Fibroblast of the aortic adventitia (primary cell): ENCODE data around the gene RRP12. TPM values are rescaled to one million over a fixed set of nuclear protein-coding genes. Genes with fewer than 3 reads are reported as not detected.
"Not testable (repeated sequence)": the region's sequence is repeated elsewhere in the genome, so short reads cannot be mapped to it uniquely, and the experiment has no call there.

Experiments
- DNase-seq: peaks from one replicate; pipeline ENCODE4 v3.0.0-alpha.2; 2010; ENCODE audit warnings: low read depth
- H3K4me3 ChIP-seq: 2 replicates; pipeline ENCODE4 v1.5.1; 2011; ENCODE audit warnings: low read depth, mild to moderate bottlenecking, control low read depth, low read length, moderate library complexity
- CTCF ChIP-seq: IDR thresholded peaks from 2 replicates; pipeline ENCODE4 v1.5.1; 2011; ENCODE audit warnings: mild to moderate bottlenecking, low read length, control low read depth, inconsistent platforms; ENCODE audit not compliant: insufficient read depth
- total RNA-seq: library from RNA; depleted of rRNA; stranded (reverse); fragments of >200 nt; gene quantifications from 2 replicates; pipeline ENCODE4 v1.2.3, GENCODE V29; 2012; ENCODE audit warnings: low replicate concordance

Gene RRP12
- total RNA-seq, 1 donor: 15.9 TPM

- no peak overlapping the region for H3K4me3 ChIP-seq
- no peak for DNase-seq
- TF ChIP-seq CTCF: no peak
Measured at GRCh38 chr10:97407952-97408248, 6.8 kb upstream of the RRP12 start.

DNA sequence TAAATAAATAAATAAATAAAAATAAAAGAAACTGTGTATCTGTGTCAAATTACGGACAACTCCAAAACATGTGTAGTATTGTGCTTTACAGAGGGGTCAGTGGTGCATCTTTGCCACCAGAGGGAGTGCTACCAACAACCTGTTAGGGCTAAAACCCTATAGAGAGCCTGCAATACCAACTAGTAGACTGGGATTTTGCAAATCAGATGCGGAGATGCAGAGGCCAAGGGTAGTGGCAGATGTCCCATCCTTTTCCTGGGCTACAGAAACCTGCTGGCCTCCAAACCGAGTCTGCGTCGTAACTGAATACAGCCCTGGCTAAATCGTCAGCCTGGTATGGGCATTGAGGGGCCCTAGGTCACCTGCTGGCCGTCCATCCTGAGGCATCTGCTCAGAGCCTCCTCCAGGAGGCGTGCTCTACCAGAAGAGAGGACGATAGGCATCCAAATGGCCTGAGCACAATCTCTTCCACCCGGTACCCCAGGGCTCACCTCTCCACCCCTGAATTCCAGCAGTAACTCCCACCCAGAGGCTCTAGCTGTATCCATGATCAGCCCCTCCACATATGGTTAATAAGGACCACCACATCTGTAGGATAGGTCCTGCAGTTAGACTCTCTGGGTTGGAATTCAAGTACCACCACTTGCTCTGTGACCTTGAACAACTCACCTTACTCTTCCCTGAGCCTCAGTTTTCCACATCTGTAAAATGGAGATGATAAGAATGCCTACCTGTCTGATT is 6.2 kb upstream of the RRP12 start:
- peak; percentile 84 for DNase-seq
- no peak overlapping the region for H3K4me3 ChIP-seq
- TF ChIP-seq CTCF: peak; percentile 90

DNA sequence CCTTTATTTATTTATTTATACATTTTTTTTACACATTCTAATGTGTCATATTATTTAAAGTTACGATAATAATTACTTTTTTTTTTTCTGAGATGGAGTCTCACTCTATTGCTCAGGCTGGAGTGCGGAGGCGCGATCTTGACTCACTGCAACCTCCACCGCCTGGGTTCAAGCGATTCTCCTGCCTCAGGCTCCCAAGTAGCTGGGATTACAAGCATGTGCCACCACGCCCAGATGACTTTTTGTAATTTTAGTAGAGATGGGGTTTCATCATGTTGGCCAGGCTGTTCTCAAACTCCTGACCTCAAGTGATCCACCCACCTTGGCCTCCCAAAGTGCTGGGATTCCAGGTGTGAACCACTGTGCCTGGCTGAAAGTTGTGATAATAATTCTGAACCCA is 5.3 kb upstream of the RRP12 start:
- not testable (repeated sequence) for DNase-seq, H3K4me3 ChIP-seq

DNA sequence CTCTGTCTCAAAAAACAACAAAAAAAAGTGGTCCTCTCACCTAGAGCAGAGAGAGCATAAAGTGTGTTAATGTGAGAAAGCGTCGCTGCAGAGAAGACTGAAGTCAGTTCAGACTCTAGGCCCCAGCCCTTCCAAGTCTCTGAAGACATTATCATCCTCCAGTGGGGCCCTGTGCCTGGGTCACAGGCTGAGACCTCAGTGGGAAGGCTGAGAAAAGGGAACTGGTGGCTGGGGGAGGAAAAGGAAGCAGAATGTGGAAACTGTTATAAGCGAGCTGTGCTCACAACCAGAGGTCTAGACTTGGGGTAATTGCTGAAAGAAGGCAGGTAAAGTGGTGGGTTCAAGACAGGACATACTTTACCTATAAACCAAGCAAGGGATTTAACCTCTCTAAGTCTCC is 4.9 kb upstream of the RRP12 start:
- no peak for DNase-seq
- no peak overlapping the region for H3K4me3 ChIP-seq
- no peak for TF ChIP-seq CTCF

DNA sequence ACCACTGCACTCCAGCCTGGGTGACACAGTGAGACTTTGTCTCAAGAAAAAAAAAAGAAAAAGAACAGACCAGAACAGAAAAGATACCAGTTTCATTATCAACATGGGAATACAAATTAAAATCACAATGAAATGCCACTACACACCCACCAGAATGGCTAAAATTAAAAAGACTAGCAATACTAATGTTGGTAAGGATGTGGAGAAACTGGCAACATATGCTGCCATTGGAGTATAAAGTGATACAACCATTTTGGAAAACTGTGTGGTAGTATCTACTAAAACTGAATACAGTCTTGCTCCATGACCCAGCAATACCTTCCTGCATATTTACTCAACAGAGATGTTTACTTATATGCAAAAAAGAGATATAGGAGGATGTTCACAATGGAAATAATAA is 2.9 kb upstream of the RRP12 start:
- no peak for DNase-seq
- no peak overlapping the region for H3K4me3 ChIP-seq
- TF ChIP-seq CTCF: no peak

DNA sequence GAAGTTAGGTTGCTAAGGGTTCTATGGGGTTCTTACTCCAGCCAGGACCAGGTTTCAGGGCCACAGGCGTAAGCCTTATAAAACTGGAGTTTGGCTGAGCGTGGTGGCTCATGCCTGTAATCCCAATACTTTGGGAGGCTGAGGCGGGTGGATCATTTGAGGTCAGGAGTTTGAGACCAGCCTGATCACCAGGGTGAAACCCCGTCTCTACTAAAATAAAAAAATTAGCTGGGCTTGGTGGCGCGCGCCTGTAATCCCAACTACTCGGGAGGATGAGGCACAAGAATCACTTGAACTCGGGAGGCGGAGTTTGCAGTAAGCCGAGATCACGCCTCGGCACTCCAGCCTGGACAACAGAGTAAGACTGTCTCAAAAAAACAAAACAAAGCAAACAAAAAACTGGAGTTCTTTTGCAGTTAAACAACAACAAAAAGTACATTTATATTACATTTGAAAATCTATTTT is 347 bp upstream of the RRP12 start:
- peak overlapping the region; percentile 87 for H3K4me3 ChIP-seq
- DNase-seq: no peak
- TF ChIP-seq CTCF: no peak

GRCh38 chr10:97399843-97400545 is 1.1 kb downstream of the RRP12 start:
- H3K4me3 ChIP-seq: peak overlapping the region; percentile 87
- peak; percentile 61 for DNase-seq
- TF ChIP-seq CTCF: no peak
